Measurements from ENCODE around the gene TBKBP1.

- TF ChIP-seq ZNF580 (tag by site-specific recombination; IDR thresholded peaks at IDR 0.05): no peak
- TF ChIP-seq, protein P1, sequence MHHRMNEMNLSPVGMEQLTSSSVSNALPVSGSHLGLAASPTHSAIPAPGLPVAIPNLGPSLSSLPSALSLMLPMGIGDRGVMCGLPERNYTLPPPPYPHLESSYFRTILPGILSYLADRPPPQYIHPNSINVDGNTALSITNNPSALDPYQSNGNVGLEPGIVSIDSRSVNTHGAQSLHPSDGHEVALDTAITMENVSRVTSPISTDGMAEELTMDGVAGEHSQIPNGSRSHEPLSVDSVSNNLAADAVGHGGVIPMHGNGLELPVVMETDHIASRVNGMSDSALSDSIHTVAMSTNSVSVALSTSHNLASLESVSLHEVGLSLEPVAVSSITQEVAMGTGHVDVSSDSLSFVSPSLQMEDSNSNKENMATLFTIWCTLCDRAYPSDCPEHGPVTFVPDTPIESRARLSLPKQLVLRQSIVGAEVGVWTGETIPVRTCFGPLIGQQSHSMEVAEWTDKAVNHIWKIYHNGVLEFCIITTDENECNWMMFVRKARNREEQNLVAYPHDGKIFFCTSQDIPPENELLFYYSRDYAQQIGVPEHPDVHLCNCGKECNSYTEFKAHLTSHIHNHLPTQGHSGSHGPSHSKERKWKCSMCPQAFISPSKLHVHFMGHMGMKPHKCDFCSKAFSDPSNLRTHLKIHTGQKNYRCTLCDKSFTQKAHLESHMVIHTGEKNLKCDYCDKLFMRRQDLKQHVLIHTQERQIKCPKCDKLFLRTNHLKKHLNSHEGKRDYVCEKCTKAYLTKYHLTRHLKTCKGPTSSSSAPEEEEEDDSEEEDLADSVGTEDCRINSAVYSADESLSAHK (tag by site-specific recombination; IDR thresholded peaks at IDR 0.05): no peak
- no peak for TF ChIP-seq CTCF (tag by site-specific recombination; IDR thresholded peaks at IDR 0.05)
- TF ChIP-seq ELK4 (IDR thresholded peaks at IDR 0.05; ENCODE audit: borderline replicate concordance, low read depth, low read length): no peak
- no peak for TF ChIP-seq ZNF670 (tag by site-specific recombination; IDR thresholded peaks at IDR 0.05; ENCODE audit: low read depth)
- no peak for TF ChIP-seq REPIN1 (tag by site-specific recombination; IDR thresholded peaks at IDR 0.05; ENCODE audit: low read depth)
- no peak for TF ChIP-seq ZNF184 (tag by site-specific recombination; IDR thresholded peaks at IDR 0.05)
- no peak for TF ChIP-seq MYNN (tag by site-specific recombination; IDR thresholded peaks at IDR 0.05; ENCODE audit: borderline replicate concordance)
These were observed 13.3 kb downstream of the TBKBP1 start for GRCh38 chr17:47707056-47707804.
